OCI-LY1 (cell line): ENCODE data around the gene ATP8B3.

ENCODE experiments used
- CTCF ChIP-seq: fragments of 200-600 bp; sonication (generic), shearing (Covaris generic); IDR thresholded peaks from 2 replicates; pipeline ENCODE4 v1.5.1; 2017; ENCODE audit warnings: mild to moderate bottlenecking, antibody characterized with exemption, low read length, moderate library complexity, mixed read lengths
- EZH2 ChIP-seq: fragments of 200-600 bp; sonication (generic), shearing (Covaris generic); IDR thresholded peaks from 2 replicates; pipeline ENCODE4 v1.8.0; 2017; ENCODE audit warnings: borderline replicate concordance, mixed run types, mild to moderate bottlenecking, antibody characterized with exemption, low read length, moderate library complexity, mixed read lengths

DNA sequence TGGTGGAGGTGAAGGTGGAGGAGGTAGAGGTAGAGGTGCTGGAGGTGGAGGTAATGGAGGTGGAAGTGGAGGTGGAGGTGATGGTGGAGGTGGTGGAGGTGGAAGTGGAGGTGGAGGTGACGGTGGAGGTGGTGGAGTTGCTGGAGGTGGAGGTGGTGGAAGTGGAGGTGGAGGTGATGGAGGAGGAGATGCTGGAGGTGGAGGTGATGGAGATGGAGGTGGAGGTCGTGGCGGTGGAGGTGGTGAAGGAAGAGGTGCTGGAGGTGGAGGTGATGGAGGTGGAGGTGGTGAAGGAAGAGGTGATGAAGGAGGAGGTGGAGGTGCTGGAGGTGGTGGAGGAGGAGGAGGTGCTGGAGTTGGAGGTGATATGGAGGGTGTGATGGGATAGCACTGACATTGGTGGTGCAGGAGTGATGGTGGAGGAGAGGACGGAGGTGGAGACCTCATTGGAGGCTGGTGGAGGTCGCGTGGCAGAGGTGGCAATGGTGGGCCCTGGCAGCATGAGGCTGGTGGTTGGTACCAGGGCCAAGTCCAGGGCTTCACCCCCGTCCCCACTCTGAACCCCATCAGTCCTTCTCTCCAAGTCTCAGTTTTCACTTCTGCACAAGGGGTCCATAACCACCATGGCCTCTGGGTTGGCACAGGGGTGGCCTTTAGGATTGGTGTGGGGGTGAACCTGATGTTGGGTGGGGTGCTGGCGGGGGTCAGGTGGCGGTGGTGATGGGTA lies 43.0 kb downstream of the ATP8B3 start:
- no peak for TF ChIP-seq EZH2
- TF ChIP-seq CTCF, result no peak
